IMR-90 (cell line): Measurements from ENCODE around the gene HNMT. TPM values are rescaled to one million over a fixed set of nuclear protein-coding genes. Genes with fewer than 3 reads are reported as not detected.

Experiments
- ATAC-seq: fragments of 200-7000 bp; cut with Tn5 transposase; 2 replicates; pipeline ENCODE4 v1.9.1; 2020; ENCODE audit warnings: low read depth, mild to moderate bottlenecking, moderate library complexity
- BruUV-seq: library from RNA; stranded (reverse); fragments of 400-500 nt; replicated peaks from 2 replicates; lab custom pipeline; 2021; lab: Mats Ljungman, UMichigan
- CTCF ChIA-PET: fragments of 300-600 bp; formaldehyde crosslinking; extraction: SDS; loops from one replicate; lab custom pipeline; 2021; ENCODE audit warnings: antibody characterized with exemption; lab: Yijun Ruan, JAX
- POLR2A ChIA-PET: fragments of 300-600 bp; sonication (Branson Sonifier 250); formaldehyde crosslinking; loops from one replicate; lab custom pipeline; 2022; ENCODE audit warnings: antibody characterized with exemption; ENCODE audit not compliant: unreplicated experiment; lab: Charles Lee
- DNase-seq: peaks from one replicate; pipeline ENCODE4 v3.0.0; 2013
- H2AFZ ChIP-seq: replicated peaks from 2 replicates; pipeline ENCODE3; 2013; ENCODE audit warnings: low read length, mild to moderate bottlenecking; ENCODE audit not compliant: poor library complexity
- H2AK5ac ChIP-seq: 2 replicates; pipeline ENCODE4 v1.6.1; 2013; ENCODE audit warnings: low read depth, low read length, inconsistent platforms
- H2AK9ac ChIP-seq: replicated peaks from 2 replicates; pipeline ENCODE3; 2013; ENCODE audit warnings: mild to moderate bottlenecking, low read depth, low read length, moderate library complexity; ENCODE audit not compliant: poor library complexity
- H2BK120ac ChIP-seq: 2 replicates; pipeline ENCODE4 v1.6.1; 2013; ENCODE audit warnings: low read depth, low read length, inconsistent platforms
- H2BK15ac ChIP-seq: 3 replicates; pipeline ENCODE4 v1.6.1; 2013; ENCODE audit warnings: low read depth, low read length, inconsistent platforms
- H2BK20ac ChIP-seq: 2 replicates; pipeline ENCODE4 v1.6.1; 2013; ENCODE audit warnings: low read depth, mild to moderate bottlenecking, inconsistent platforms, low read length, moderate library complexity
- H2BK5ac ChIP-seq: 2 replicates; pipeline ENCODE4 v1.6.1; 2013; ENCODE audit warnings: mild to moderate bottlenecking, low read depth, low read length, inconsistent platforms; ENCODE audit not compliant: poor library complexity, severe bottlenecking
- H3K14ac ChIP-seq: replicated peaks from 2 replicates; pipeline ENCODE4 v1.6.1; 2013; ENCODE audit warnings: low read depth, low read length, inconsistent platforms
- H3K18ac ChIP-seq: 2 replicates; pipeline ENCODE4 v1.6.1; 2013; ENCODE audit warnings: low read depth, low read length, control low read depth
- H3K23ac ChIP-seq: 2 replicates; pipeline ENCODE4 v1.6.1; 2013; ENCODE audit warnings: low read depth, low read length, inconsistent platforms
- H3K27ac ChIP-seq: 2 replicates; pipeline ENCODE4 v1.5.1; 2013; ENCODE audit warnings: mild to moderate bottlenecking, control low read depth, low read length; ENCODE audit not compliant: insufficient read depth
- H3K27me3 ChIP-seq: 2 replicates; pipeline ENCODE4 v1.6.1; 2013; ENCODE audit warnings: low read length; ENCODE audit not compliant: control insufficient read depth, insufficient read depth
- H3K36me3 ChIP-seq: 2 replicates; pipeline ENCODE4 v1.6.1; 2013; ENCODE audit warnings: low read length, mixed read lengths; ENCODE audit not compliant: control insufficient read depth, insufficient read depth
- H3K4ac ChIP-seq: 2 replicates; pipeline ENCODE4 v1.6.1; 2013; ENCODE audit warnings: low read depth, low read length, inconsistent platforms
- H3K4me1 ChIP-seq: 2 replicates; pipeline ENCODE4 v1.6.1; 2013; ENCODE audit warnings: low read length, mixed read lengths; ENCODE audit not compliant: control insufficient read depth, insufficient read depth
- H3K4me2 ChIP-seq: 2 replicates; pipeline ENCODE4 v1.6.1; 2013; ENCODE audit warnings: low read depth, mild to moderate bottlenecking, control low read depth, low read length, moderate library complexity
- H3K4me3 ChIP-seq: 2 replicates; pipeline ENCODE4 v1.5.1; 2013; ENCODE audit warnings: low read depth, mild to moderate bottlenecking, control low read depth, low read length, moderate library complexity; ENCODE audit not compliant: insufficient read depth
- H3K56ac ChIP-seq: 2 replicates; pipeline ENCODE4 v1.6.1; 2013; ENCODE audit warnings: low read length, inconsistent platforms; ENCODE audit not compliant: insufficient read depth; ENCODE audit errors: extremely low read depth
- H3K79me1 ChIP-seq, 2 experiments: 2 replicates each; pipeline ENCODE4 v1.6.1; 2013; ENCODE audit warnings: low read length in 2 of 2, inconsistent platforms in 1 of 2, low read depth in 1 of 2
- H3K9ac ChIP-seq: 2 replicates; pipeline ENCODE4 v1.6.1; 2013; ENCODE audit warnings: low read depth, low read length, control low read depth
- H3K9me1 ChIP-seq: 2 replicates; pipeline ENCODE4 v1.6.1; 2013; ENCODE audit warnings: low read length, inconsistent platforms; ENCODE audit not compliant: insufficient read depth
- H3K9me3 ChIP-seq: 2 replicates; pipeline ENCODE4 v1.6.1; 2013; ENCODE audit warnings: low read length; ENCODE audit not compliant: control insufficient read depth, insufficient read depth
- H4K20me1 ChIP-seq: 2 replicates; pipeline ENCODE4 v1.6.1; 2013; ENCODE audit warnings: low read length, inconsistent platforms; ENCODE audit not compliant: insufficient read depth
- H4K5ac ChIP-seq: 2 replicates; pipeline ENCODE4 v1.6.1; 2013; ENCODE audit warnings: mild to moderate bottlenecking, low read depth, low read length, control low read depth
- H4K8ac ChIP-seq, 2 experiments: 2 replicates each; pipeline ENCODE4 v1.6.1; 2013; ENCODE audit warnings: low read depth in 2 of 2, low read length in 2 of 2, control low read depth in 1 of 2, inconsistent platforms in 1 of 2
- H4K91ac ChIP-seq: 2 replicates; pipeline ENCODE4 v1.6.1; 2013; ENCODE audit warnings: low read depth, low read length, inconsistent platforms; ENCODE audit not compliant: insufficient read depth
- MAFK ChIP-seq: IDR thresholded peaks from 2 replicates; pipeline ENCODE4 v1.6.1; 2012; ENCODE audit warnings: low read depth, low read length, improper control_type of control experiment
- MXI1 ChIP-seq: IDR thresholded peaks from 2 replicates; pipeline ENCODE4 v1.6.1; 2012; ENCODE audit warnings: low read depth, mild to moderate bottlenecking, low read length, moderate library complexity, borderline replicate concordance
- RCOR1 ChIP-seq: IDR thresholded peaks from 2 replicates; pipeline ENCODE4 v1.6.1; 2012; ENCODE audit warnings: mild to moderate bottlenecking, low read length, improper control_type of control experiment; ENCODE audit not compliant: insufficient replicate concordance
- SMC3 ChIP-seq: fragments of 150-350 bp; IDR thresholded peaks from 2 replicates; pipeline ENCODE4 v1.6.1; 2016; ENCODE audit warnings: low read depth, mild to moderate bottlenecking, antibody characterized with exemption, low read length, moderate library complexity
- WGBS, 2 experiments: methylation state at CpG; one replicate each; pipeline versions ENCODE4 v1.1.5 to v1.1.7; 2013; ENCODE audit warnings: missing lambda C conversion rate in 2 of 2; ENCODE audit not compliant: insufficient read length in 1 of 2; ENCODE audit errors: extremely low coverage in 2 of 2; 5-methylcytosine and 5-hydroxymethylcytosine counted together
- dilution Hi-C: fragments of 300-500 bp; cut with HindIII; formaldehyde crosslinking; loops from one replicate; pipeline ENCODE4 v1.14.3; 2018; ENCODE audit warnings: low sequenced_read_pairs; ENCODE audit not compliant: unreplicated experiment
- in situ Hi-C: fragments of 300-500 bp; cut with MboI; formaldehyde crosslinking; loops from 3 replicates; pipeline ENCODE4 v1.14.3; 2019; ENCODE audit warnings: low sequenced_read_pairs, inconsistent platforms, mixed read lengths
- intact Hi-C: fragments of 100-400 bp; cut with micrococcal nuclease; formaldehyde crosslinking; loops from 2 replicates; pipeline ENCODE4 v1.10.0; 2022
- polyA plus RNA-seq, 3 experiments: library from polyadenylated mRNA; depleted of rRNA; stranded (reverse); fragments of >200 nt; gene quantifications; 2 replicates each; pipeline ENCODE4 v1.2.3, GENCODE V29; 2012; ENCODE audit warnings: low replicate concordance in 1 of 3
- total RNA-seq: library from RNA; depleted of rRNA; stranded (reverse); fragments of >200 nt; gene quantifications from 2 replicates; pipeline ENCODE4 v1.2.3, GENCODE V29; 2012
- TF ChIP-seq, protein P1 (sequence below): conservative IDR thresholded peaks from 2 replicates; pipeline ENCODE4 v1.5.1; 2012; ENCODE audit warnings: mild to moderate bottlenecking, low read depth, low read length, improper control_type of control experiment
- TF ChIP-seq, protein P2 (sequence below): fragments of 150-350 bp; IDR thresholded peaks from 2 replicates; pipeline ENCODE4 v1.6.1; 2016; ENCODE audit warnings: low read depth, mild to moderate bottlenecking, low read length, moderate library complexity, borderline replicate concordance

Gene HNMT
- total and polyA plus RNA-seq, 2 of the 4 experiments (the other 2 are of a cell fraction) = 6.4 to 14.2 TPM

DNA sequence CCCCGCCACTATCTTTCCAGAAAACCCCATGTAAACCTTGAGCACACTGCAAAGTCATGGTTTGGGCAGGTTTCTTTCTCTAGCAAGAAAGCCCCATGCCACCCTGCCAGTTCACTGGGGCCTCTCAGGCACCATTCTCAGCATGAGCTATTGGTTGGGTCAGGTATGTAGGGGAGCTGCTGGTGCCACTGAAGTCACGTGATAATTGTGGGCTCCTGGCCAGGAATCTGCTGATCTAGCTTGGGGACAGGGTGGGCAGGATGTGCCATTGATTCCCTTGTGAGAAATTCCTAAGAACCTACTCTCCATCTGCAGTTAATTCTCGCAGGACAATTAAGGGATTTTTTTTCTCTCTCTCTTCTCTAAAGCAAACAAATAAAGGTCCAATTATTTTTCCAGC lies 26.5 kb upstream of the HNMT start:
- Histone ChIP-seq H3K23ac (no peak overlapping the region), H3K18ac (no peak overlapping the region), H3K4me1 (peaks cover 8% of the 10 kb centered on the region; the same call in 1 of the 2 replicates), H2AK9ac (no peak overlapping the region), H3K79me1 (no peaks in the 10 kb centered on the region), H4K91ac (no peak overlapping the region), H2AK5ac (no peak overlapping the region), H2AFZ (no peak overlapping the region), H3K9me3 (no peaks in the 10 kb centered on the region; the same call in 1 of the 2 replicates), H2BK120ac (peak overlapping the region; percentile 26; the same call in 1 of the 2 replicates), H2BK20ac (no peak overlapping the region), H2BK15ac (no peak overlapping the region), H3K4ac (peak overlapping the region; percentile 13; the same call in 1 of the 2 replicates), H3K27ac (peak overlapping the region; percentile 11; the same call in 1 of the 2 replicates), H4K20me1 (no peaks in the 10 kb centered on the region), H3K56ac (no peak overlapping the region), H3K4me2 (no peak overlapping the region), H3K27me3 (no peaks in the 10 kb centered on the region; the same call in 1 of the 2 replicates), H3K9ac (no peak overlapping the region), H3K9me1 (0 out of 2 replicates have a peak, but pooled peaks cover 3% of the 10 kb centered on the region), H3K36me3 (no peaks in the 10 kb centered on the region), H3K14ac (no peak overlapping the region), H2BK5ac (no peak overlapping the region), H3K4me3 (no peak overlapping the region), H4K8ac (no peak overlapping the region), H4K5ac (no peak overlapping the region; the same call in 1 of the 2 replicates)
- no CpG with 5 or more reads among the region's 3 CpGs for WGBS, 2 experiments
- CTCF ChIA-PET = interaction anchor here (0.7 to 1.3 kb wide), 2 partner anchors 10 to 447 kb away, joined by 3 read pairs; no protein-coding TSS in a partner anchor
- TF ChIP-seq SMC3 = no peak
- TF ChIP-seq, protein P1, sequence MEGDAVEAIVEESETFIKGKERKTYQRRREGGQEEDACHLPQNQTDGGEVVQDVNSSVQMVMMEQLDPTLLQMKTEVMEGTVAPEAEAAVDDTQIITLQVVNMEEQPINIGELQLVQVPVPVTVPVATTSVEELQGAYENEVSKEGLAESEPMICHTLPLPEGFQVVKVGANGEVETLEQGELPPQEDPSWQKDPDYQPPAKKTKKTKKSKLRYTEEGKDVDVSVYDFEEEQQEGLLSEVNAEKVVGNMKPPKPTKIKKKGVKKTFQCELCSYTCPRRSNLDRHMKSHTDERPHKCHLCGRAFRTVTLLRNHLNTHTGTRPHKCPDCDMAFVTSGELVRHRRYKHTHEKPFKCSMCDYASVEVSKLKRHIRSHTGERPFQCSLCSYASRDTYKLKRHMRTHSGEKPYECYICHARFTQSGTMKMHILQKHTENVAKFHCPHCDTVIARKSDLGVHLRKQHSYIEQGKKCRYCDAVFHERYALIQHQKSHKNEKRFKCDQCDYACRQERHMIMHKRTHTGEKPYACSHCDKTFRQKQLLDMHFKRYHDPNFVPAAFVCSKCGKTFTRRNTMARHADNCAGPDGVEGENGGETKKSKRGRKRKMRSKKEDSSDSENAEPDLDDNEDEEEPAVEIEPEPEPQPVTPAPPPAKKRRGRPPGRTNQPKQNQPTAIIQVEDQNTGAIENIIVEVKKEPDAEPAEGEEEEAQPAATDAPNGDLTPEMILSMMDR = no peak
- TF ChIP-seq RCOR1 = no peak
- TF ChIP-seq, protein P2, sequence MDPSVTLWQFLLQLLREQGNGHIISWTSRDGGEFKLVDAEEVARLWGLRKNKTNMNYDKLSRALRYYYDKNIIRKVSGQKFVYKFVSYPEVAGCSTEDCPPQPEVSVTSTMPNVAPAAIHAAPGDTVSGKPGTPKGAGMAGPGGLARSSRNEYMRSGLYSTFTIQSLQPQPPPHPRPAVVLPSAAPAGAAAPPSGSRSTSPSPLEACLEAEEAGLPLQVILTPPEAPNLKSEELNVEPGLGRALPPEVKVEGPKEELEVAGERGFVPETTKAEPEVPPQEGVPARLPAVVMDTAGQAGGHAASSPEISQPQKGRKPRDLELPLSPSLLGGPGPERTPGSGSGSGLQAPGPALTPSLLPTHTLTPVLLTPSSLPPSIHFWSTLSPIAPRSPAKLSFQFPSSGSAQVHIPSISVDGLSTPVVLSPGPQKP = no peak
- no peak for TF ChIP-seq MXI1
- no peak for TF ChIP-seq MAFK
- DNase-seq (no peak), ATAC-seq (no peak)
- POLR2A ChIA-PET = interaction anchor here (0.6 to 0.7 kb wide), 2 partner anchors 9 to 26 kb away, joined by 3 to 9 read pairs; no protein-coding TSS in a partner anchor
- in situ Hi-C loops = no loop called here
- intact Hi-C loops = no loop called here
- BruUV-seq = no TSS peak
- dilution Hi-C loops = no loop called here
